ENCODE measurements around the gene NDUFB8.
A peak's percentile ranks its signal among the peaks of the same experiment; 100 is the strongest.
"Not testable (repeated sequence)": the region's sequence is repeated elsewhere in the genome, so short reads cannot be mapped to it uniquely, and the experiment has no call there.

NDUFB8 gene

DNA sequence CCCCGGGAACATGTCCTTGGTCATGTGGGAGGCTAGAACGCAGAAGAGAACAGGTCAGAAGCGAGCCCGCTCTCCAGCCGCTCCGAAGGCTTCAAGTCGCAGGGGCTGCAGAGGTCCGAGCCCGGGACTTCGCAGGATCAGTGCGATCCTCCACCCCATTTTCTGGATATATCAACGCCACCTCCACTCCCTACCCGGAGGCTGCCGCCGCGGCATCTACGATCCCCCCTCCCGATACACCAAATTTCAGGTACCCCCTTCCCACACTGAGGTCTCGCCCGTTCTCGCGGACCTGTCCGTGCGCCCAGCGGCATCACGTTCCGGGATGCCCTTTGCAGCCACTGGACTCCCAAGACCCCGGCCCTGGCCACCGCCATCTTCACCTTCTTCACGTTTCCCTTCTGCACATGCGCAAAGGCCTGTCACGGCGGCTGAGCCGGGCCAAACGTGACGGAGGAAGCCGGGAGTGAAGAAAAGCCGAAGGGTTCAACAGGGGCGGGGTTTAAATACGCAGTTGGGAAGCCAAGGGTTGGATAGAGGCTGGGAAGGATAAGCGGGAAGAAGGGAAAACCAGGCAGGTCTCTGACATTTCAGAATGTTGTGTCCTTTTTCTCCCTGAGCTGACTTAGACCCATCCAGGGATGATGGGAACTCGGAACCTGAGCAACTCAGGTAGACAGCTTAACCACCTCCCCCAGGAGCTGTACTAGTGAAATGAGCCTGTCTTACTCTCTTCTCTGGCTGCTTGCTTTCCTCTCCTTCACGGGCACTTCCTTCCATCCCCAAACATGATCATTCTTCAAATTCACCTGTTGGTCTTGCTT lies at the start of gene NDUFB8:
TSS of gene NDUFB8 (minus strand) at position 397 of the 824 bp plus-strand sequence. CDS start at position 377, 20 bp downstream.
- peak; percentile 49 for DNase-seq

DNA sequence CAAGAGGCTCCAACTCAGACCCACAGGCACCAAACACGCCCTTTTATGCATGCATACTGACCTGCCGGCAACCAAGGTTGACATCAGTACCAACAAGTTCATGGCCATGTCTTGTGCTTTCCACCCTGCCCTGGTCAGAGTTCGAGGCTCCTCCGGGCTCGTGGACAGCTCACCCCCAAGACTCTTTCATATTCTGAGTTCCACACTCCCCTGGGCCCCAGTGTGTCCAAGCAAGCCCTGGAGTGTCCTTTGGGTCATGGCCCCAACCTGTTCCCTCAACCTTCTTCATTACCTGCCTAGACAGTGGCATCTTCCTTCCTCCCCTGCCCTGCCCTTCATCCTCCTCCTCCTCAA lies 46.6 kb upstream of the NDUFB8 start:
- no peak for DNase-seq

DNA sequence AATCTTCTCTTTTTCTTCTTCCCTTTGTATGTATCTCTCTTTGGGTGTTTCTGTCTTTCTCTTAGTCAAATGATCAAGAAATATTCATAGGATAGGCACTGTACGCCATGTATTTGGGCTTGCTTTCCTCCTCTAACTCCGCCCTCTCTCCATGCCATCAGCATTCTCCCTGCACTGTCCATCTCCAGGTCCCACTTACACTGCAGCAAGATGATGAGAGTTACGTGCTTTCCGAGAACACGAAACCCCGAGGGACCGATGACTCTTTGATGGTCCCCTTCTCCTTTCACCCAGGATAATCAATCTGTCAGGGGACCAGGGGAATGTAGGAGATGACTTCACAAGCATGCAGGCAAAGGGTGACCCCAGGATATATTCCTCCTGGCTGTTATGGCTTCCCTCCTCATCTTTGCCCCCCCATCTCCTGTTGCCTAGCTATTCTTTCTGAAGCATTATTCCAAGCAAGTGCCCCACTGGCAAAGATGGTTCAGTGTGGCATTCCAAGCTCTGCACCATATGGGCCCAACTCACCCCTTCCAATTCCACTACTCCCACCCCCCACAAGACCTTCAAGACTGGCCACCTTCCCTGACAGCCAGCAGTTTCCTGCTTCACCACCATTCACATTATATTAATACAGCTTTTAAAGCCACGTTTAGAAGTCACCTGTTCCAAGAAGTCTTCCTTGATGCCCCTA lies 46.1 kb upstream of the NDUFB8 start:
- DNase-seq: no peak

DNA sequence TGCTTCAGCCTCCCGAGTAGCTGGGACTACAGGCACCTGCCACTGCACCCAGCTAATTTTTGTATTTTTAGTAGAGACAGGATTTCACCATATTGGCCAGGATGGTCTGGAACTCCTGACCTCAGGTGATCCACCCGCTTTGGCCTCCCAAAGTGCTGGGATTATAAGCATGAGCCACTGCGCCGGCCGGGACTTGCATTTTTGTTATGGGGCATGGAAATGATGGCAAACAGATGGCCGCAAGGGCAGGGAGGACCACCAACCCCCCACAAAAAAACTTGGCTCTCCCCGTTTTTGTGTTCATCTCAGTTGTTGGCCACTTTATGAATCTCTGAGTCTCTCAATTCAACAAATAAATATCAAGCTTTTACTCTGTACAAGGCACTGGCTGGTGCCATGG lies 45.5 kb upstream of the NDUFB8 start:
- not testable (repeated sequence) for DNase-seq

DNA sequence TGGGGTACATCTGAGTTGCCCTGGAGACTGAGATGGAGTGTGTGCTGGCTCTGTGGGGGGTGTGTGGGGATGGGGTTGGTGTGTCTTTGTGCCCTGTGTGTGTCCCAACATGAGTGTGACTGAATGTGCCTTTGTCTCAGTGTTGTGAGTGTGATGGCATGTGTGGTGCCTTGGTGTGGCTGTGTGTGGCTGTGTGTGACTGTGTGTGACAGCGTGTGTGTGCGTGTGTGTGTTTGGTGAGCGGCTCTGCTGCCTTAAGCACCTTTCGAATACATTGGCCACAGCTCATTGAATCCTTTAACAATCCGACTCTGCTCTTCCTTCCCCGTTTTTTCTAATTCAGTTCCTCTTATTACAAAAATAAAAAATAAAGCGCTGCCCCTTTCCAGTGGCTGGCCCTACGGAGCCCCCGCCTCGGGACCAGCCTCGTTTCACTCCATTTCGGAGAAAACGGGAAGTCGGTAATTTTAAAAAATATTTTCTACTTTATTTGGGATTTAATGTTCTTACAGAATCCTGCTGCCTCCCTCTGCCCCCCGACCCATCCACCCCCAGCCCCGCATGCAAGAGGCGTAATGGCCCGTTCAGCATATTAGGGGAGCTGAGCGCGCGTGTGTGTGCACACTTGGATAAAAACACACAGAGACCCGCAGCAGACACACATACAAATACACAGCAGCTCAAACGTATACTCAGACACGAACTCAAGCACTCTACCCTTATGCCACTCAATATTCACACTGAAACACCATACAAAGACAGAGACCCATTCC lies 41.6 kb upstream of the NDUFB8 start:
- no peak for DNase-seq

DNA sequence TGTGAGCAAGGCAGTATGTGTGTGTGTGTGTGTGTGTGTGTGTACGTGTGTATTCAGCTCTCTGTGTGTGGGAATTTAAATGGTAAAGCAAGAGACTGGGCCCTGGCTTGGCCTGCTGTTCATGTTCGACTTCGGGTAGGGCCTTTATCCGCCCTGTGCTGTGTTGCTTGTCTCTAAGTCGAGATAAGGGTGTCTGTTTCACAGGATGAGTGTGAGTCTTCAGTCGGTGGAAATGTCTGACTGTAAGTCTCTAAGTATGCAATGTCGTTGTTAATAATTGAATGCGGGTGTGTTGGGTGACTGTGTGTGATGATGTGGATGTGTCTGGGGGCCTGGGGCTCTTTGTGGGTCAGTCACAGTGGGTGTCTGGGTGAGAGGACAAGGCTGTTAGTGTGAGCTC lies 40.8 kb upstream of the NDUFB8 start:
- DNase-seq: no peak

DNA sequence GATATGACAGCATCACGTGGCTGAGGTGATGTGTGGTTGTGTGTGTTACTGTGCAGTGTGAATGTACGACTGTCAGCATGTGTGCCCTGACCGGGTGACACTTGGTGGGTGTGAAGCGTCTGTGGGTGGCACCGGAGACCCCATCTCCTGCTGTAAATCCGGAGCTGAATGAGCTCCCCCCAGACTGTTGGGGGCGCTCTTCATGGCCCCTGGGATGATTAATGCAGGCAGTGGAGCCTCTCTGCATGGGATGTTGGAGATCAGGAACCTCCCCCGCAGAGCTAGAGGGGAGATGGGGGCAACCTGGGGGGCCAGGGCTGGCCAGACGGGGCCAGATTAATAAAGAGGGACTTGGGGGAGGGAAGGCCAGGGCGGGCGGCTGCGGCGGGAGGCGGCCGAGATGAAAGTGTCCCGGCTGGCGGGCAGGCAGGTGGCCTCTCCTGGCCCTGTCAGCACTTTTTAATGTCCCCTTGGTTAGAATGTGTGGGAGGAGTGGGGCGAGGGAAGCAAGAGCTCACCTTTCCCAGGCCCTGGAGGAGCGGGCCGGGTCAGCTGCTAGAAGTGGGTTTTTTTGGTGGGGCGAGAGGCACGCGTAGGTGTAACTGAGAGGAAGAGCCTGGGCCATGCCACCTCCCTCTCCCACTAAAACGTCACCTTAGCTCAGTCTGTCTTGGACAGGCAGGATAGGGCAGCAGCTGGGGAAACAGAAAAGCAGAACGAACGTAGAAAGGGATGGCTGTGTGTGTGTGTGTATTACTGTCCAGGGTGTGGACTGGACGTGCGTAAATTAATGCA lies 40.2 kb upstream of the NDUFB8 start:
- no peak for DNase-seq

DNA sequence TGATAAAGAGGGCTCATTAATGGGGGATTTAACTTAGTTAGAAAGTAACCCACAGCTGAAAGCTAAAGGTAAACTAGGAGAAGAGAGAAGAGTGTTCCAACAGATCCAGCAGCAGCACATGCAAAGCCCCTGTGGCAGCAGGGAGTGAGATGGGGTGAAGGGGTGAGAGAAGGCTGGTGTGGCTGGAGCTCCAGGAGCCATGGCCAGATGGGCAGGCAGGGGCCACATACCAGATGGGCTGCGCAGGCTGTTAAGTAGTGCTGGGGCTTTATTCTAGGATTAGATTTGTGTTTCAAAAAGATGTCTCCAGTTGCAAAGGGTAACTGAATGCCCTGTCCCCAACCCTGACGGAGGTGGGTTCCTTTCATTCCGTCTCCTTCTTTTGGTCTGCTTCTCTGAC lies 39.2 kb upstream of the NDUFB8 start:
- DNase-seq: no peak

DNA sequence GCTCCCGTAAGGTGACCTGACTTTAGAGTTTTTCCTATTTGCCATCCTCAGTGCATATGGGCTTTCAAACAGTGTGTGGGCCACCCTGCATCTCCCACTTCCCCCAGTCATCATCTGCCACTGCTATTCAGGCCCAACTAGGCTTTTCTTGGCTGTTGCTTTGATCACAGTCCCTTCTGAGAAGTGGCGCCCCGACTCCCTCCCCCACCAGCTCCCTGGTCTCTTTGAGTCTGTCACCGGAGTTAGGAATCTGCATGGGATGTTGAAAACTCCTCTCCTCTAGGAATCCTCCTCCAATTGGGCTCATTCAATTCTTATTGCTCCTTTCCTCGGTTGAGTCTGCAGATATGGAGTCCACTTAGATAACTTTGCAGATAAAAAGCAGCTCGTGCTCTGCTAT lies 38.2 kb upstream of the NDUFB8 start:
- no peak for DNase-seq

DNA sequence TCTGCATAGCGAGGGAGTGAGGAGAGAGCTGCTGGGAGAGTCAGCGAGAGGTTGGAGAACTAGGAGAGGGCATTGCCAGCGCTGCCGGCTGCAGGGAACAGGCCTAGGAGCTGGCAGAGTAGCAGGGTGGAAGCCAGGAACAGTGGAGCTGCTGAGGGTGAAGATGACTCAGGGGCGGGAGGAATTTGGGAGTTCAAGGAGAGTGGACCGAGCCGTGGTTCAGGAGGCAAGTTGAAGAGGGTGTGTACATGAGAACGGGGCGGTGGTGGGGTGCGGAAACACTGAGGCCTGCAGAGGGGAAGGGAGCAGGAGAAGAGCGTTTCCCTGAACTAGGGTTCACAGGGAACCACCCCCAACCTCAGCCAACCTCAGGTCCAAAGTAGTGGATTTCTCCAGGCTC lies 37.6 kb upstream of the NDUFB8 start:
- DNase-seq: no peak

DNA sequence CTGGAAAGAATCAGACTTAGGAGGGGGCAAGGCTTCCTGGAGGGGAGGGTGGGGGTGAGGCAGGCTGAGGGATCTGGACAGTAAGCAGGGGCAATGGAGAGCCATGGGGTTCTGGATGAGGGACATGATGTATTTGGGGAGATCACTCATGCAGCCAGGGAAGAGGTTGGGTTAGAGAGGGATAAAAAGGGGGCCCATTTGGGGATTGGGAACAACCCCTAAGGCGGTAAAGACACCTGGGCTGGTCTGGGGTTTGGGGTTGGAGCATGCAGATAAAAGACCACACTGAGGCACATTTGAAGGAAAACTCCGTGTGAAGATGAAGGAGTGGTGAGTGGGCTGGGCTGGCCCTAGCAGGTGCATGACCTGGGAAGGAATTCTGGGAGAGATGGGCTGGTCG lies 36.9 kb upstream of the NDUFB8 start:
- no peak for DNase-seq

DNA sequence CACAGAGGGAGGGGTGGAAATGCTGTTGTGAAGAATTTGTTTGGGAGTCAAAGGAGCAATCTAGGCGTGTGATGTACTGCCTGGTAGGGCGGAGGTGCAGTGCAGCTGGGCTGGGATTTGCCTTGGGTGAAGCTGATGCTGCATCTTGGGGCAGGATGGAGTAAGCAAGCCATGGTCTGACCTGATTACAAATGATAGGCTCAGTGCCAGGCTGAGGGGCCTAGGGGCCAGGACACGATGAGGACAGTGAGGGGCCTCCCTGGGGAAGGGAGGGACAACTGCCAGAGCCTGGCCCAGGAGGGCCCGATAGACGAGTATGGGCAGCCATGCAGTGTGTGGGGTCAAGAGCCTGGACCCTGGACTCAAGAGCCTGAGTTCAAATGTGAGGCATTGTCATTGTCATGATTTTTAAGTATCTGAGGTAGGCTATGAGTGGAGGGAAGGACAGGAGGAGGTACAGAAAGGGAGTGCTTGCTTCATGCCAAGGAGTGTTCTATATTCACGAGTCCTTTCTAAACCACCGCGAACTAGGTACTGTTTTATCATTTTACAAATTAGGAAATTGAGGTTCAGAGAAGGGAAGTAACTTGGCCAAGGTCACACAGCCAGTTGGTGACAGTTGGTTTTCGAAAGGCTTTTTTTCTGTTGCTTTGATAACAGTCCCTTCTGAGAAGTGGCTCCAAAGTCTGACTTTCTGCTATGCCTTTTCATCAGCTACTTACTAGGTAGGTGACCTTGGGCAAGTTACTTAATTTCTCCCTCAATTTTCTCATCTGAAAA lies 35.7 kb upstream of the NDUFB8 start:
- no peak for DNase-seq

DNA sequence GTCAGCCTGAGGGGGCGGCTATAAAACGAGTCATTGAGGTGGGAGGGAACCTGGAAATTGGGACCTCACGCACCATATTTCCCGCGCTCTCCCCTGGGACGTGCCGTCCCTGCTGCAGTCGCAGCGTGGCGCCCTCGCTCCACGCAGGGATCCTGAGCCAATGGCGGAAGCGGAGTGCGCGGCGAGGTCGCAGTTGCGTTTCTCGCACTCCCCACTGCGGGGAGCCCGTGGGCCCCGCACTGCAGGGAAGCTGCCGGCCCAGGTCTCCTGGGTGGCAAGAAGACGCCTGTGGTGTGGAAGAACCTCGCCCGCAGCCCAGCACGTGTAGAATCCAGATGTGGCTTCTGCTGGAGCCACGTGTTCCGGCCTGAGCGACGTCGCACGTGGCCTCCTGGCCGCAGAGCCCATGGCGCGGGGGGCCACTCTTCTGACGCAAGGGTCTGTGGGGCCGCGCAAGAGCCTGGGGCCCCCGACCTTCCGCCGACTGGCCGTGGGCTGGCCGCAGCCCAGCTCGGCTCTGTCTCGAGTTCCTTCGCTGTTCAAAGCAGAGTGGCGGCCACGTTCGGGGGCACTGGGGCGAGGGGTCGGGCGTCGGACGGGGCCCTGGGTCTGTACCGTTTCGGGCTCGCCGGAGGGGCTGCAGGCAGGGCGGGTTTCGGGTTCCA lies 32.5 kb upstream of the NDUFB8 start:
- DNase-seq: peak; percentile 66

DNA sequence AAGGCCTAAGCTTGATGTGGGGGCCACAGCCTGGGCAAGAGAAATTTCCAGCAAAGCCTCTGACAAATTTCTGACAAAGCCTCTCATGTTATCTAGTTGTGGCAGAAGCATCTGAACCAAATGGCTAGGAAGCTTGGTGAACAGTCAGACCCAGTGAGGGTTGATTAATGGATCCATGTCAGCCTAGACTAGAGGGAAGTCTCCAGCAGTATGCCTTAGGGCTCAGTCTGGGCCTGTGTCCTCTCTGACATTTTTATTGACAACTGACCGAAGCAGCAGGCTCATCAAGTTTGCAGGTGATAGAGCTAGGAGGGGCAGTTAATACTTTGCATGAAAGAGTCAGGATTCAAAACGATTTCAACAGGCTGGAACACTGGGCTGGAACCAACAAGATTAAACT lies 31.3 kb upstream of the NDUFB8 start:
- no peak for DNase-seq

DNA sequence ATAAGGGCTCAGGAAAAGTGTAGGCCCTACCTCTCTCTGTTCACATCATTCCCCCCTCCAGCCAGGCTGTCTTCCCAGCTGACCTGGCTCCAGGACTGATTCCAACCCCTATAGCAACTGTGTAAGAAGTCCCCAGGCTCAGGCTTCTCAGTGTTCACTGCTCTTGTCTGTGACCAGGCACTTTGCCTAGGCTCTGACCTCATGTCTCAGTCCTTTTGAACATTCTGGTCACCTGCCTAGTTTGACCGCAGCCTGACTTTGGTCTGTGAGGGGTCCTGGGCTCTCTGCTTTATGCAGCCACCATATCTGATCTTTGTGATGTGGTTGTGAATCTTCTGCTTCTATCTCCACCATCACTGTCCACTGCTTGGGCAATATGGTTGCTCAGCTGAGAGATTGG lies 30.6 kb upstream of the NDUFB8 start:
- no peak for DNase-seq

DNA sequence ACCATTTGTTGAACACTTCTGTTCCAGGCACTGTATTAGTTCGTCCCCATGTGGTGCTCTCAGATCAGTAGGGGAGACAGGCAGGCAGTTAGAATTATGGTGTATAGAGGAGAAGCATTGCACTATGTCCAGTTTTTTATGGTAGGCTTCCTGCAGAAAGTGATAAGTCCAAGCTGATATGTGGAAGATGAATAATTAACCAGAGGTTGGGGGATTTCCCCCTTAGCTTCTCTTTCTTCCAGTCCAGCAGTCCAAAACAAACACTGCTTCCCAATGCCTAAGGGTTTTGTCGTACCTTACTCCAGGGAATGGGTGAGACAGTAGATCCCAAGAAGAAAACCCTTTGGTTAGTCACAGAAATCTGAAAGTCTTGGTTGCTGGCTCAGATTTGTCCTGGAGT lies 25.2 kb upstream of the NDUFB8 start:
- no peak for DNase-seq

DNA sequence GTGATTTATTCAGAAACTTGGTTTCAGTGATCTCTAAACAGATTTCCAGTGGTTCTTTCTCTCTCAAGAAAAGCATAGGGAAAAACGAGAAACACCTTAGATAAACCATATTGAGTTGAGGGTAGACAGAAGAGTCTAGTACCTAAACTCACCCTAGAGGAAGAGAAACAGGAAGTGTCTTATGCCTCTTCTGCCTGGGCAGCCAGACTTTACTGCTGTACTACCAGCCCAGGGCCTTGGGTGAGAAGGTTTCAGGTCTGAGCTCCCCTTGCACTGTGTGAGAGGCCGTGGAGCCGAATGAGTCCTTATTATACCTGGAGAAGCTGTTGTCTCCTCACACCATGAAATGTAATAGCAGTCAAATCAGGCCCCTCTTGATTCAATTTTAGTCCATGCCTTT lies 24.3 kb upstream of the NDUFB8 start:
- no peak for DNase-seq

DNA sequence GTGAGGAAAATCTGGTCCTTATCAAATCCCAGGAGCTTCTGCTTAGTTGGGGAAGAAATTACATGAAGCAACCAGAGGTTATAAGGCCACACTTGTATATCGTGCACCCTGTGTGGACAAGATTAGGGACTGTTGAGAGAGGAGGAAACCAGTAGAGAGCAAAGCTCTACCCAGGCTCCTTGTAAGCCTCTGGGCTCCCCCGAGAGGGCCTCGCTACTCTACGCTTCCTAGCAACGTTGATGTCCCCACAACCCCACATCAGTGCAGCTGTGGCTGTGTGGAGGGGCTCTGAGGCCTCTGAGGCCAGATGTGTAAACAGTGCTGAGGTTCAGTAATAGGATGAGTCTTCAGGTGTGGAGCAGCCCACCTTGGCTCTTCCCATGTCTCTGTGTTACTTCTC lies 22.1 kb upstream of the NDUFB8 start:
- DNase-seq: no peak

DNA sequence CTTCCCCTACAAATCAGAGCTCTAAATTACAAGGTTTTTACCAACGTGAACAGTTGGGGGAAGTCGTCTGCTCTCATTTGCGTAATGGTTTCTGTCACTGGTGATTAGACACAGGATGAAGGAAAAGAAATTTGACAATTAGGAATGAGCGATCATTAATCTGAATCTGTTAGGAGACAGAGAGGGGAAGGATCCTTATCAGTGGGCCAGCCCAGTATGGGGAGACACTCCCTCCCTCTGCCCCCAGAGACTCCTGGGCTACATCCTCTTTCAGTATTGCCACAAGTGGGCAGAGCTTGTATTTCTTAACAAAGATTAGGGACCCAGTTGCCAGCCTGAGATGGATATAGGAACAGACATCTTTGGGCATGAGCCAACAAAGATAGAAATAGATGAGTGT lies 21.5 kb upstream of the NDUFB8 start:
- DNase-seq: no peak

DNA sequence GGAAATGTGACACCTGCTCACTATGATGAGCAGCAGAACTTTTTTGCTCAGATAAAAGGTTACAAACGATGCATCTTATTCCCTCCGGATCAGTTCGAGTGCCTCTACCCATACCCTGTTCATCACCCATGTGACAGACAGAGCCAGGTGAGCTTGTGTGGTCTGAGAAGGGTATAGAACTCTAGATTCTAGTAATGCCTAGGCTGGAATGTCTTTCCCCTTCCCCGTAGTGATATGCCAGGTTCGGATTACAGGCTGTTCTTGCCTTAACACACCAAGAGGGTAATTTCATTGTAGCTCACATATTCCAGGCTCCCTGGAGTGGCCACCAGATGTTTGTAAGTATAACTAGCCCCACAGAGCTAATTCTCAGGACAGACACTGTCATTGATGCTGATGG lies 15.3 kb upstream of the NDUFB8 start:
- DNase-seq: no peak

DNA sequence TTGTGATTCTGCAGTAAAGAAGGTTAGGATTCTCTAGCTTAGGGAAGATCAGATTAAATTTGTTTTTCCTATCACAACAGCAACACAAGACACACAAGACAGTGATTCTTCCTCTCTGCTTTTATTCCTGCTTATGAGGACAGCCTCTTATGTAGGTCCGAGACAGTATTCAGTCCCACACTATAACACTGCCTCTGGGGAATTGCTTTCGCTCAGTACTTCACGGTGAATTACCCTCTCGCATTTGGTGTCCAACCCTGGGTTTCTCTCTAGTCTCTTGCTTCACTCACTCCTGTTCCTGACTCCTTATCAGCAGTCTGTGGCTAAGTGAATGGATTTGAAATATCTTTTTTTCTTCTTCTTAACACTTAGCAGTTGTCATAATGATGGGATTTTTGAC lies 7.8 kb upstream of the NDUFB8 start:
- no peak for DNase-seq

Measured in GF-D8 (cell line).